GM19328 (cell line): ENCODE data around the gene CYP2D6.
A peak's percentile ranks its signal among the peaks of the same experiment; 100 is the strongest.

Experiments
- ATAC-seq: cut with Tn5 transposase; IDR thresholded peaks from one replicate; pipeline ENCODE4 v1.9.1; 2021; ENCODE audit warnings: mild to moderate bottlenecking, moderate library complexity; ENCODE audit not compliant: unreplicated experiment

Gene CYP2D6

GRCh38 chr22:42090596-42091454 lies 39.8 kb downstream of the CYP2D6 start, which contains the start of gene NDUFA6:
NDUFA6 (minus strand) TSS chr22:42090772; CDS start chr22:42090744, 28 bp downstream.
- ATAC-seq: peak; percentile 94

DNA sequence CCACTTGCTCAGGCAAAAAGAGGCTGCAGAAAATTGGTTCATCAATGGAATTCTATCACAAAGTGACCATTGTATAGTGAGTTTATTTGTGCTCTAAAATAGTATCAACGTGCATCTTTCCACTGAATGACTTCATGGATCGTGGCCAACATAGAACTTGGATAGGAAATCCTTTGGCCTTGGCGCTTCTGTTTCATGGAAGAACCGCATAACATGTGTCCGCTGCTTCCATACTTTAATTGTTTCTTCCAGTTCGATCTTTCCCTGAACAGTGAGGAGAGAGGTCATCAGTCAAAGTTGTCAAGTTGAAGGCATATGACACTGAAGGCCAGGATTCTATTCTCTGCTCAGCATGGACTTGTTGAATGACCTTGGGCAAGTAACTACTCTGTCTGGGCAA lies 44.6 kb downstream of the CYP2D6 start:
- ATAC-seq: no peak

- no peak for ATAC-seq
Measured at GRCh38 chr22:42084874-42085273, 45.7 kb downstream of the CYP2D6 start.

GRCh38 chr22:42083119-42083518 lies 47.5 kb downstream of the CYP2D6 start:
- no peak for ATAC-seq

- no peak for ATAC-seq
Measured at GRCh38 chr22:42080287-42080686, 50.3 kb downstream of the CYP2D6 start.

- ATAC-seq: peak; percentile 78
Measured at GRCh38 chr22:42079319-42080251, 51.0 kb downstream of the CYP2D6 start, which contains the start of gene SMDT1. SMDT1 (plus strand) TSS chr22:42079700; CDS start chr22:42079769, 69 bp downstream.

- ATAC-seq: peak; percentile 12
Measured at GRCh38 chr22:42078469-42079318, 51.9 kb downstream of the CYP2D6 start.

DNA sequence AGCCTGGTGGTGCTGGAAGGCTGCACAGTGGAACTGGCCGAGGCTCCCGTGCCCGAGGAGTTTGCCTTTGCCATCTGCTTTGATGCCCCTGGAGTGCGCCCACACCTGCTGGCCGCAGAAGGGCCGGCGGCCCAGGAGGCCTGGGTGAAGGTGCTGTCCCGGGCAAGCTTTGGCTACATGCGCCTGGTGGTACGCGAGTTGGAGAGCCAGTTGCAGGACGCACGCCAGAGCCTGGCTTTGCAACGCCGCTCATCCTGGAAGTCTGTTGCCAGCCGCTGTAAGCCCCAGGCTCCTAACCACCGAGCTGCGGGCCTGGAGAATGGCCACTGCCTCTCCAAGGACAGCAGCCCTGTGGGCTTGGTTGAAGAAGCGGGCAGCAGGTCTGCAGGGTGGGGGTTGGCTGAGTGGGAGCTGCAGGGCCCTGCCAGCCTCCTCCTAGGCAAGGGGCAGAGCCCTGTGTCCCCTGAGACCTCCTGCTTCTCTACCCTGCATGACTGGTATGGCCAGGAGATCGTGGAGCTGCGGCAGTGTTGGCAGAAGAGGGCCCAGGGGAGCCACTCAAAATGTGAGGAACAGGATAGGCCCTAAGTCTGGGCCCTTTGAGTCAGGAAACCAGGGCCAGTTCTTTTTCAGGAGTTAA lies 53.0 kb downstream of the CYP2D6 start:
- no peak for ATAC-seq

DNA sequence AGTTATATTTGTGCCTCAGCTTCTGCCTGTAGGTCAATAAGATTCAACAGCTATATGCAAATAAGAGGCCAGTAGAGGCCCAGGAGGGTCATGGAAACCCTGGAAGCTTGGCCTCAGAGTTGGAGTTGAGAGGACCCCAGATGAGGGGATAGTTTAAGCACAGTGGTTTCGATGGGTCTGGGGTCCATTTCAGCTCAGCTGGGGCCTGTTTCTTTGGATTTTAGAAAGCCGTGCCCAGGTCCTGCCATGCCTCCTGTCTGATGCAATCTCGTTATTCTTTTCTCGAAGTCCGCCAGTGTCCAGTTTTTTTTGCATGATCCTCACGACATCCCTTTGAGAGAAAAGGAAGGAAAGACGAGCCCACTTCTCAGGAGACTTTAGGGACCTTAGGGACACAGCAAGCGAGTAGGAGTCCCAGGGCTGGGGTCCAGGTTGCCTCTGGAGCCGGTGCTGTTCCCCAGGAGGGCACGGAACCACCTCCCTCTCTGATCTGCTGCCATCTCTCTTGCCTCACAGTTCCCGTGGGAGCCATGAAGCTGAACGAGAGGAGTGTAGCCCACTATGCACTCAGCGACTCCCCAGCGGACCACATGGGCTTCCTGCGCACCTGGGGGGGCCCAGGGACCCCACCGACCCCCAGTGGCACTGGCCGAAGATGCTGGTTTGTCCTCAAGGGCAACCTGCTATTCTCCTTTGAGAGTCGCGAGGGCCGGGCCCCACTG lies 53.7 kb downstream of the CYP2D6 start:
- no peak for ATAC-seq
